Activated CD4-positive, alpha-beta T cell treated with anti-CD3 and anti-CD28 coated beads, Interleukin-2, amount 10 ng/mL, durations not matched to agents 7 days and 5 days (primary cell): ENCODE results near the gene PPP1R2. TPM values are rescaled to one million over a fixed set of nuclear protein-coding genes. Genes with fewer than 3 reads are reported as not detected.

ENCODE experiments used
- CTCF ChIA-PET: fragments of 350-600 bp; sonication (Branson Sonifier 250); formaldehyde crosslinking; loops from one replicate; lab custom pipeline; 2021; ENCODE audit warnings: antibody characterized with exemption; lab: Charles Lee
- POLR2A ChIA-PET: fragments of 350-600 bp; sonication (Branson Sonifier 250); formaldehyde crosslinking; loops from one replicate; lab custom pipeline; 2021; ENCODE audit warnings: antibody characterized with exemption; lab: Charles Lee
- DNase-seq: peaks from one replicate; pipeline ENCODE4 v3.0.0-alpha.2; 2020
- H3K27ac Mint-ChIP-seq: one replicate; pipeline ENCODE4 v1.8.0; 2021; ENCODE audit warnings: mild to moderate bottlenecking, moderate library complexity, mixed read lengths
- H3K27me3 Mint-ChIP-seq: one replicate; pipeline ENCODE4 v1.8.0; 2021; ENCODE audit warnings: mixed read lengths
- H3K36me3 Mint-ChIP-seq: one replicate; pipeline ENCODE4 v1.8.0; 2021; ENCODE audit warnings: low read depth, mixed read lengths
- H3K4me1 Mint-ChIP-seq: one replicate; pipeline ENCODE4 v1.8.0; 2021; ENCODE audit warnings: mixed read lengths
- H3K4me3 Mint-ChIP-seq: one replicate; pipeline ENCODE4 v1.8.0; 2021; ENCODE audit warnings: mild to moderate bottlenecking, moderate library complexity, mixed read lengths
- H3K9me3 Mint-ChIP-seq: one replicate; pipeline ENCODE4 v1.8.0; 2021; ENCODE audit warnings: mixed read lengths
- total RNA-seq, 2 experiments: library from RNA; stranded (reverse); gene quantifications; one replicate each; pipeline ENCODE4 v1.2.3, GENCODE V29; 2021

Gene PPP1R2
- total RNA-seq, 2 experiments from 2014 or later: 85.9 to 94.3 TPM

DNA sequence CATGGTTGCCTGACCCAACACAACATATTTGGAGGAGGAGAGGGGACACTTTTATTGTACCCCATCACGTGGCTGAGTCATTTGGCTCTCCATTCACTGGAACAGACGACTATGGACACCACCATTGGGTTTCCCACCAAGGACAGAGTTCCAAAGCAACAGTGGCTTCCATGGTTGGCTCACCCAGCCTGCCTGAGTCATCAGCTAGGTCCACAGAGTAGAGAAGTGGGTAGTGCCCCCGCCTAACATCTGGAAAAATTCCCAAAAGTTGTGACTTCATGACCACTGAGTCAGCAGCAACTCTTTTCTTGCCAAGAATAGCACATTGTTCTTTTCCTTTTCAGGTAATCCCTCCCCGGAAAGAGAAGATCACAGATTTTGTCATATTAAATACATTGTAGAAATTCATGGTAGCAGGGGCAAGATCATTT, 3.0 kb upstream of the PPP1R2 start:
- ChIA-PET CTCF (interaction anchor here (0.6 to 2.9 kb wide), 6 partner anchors 14 to 370 kb away, joined by 3 to 10 read pairs (median 4); partner anchors contain the start of gene XXYLT1), POLR2A (no interaction called here)
- Mint-ChIP-seq H3K27ac (peak overlapping the region; percentile 88), H3K4me1 (peaks cover 72% of the 10 kb centered on the region), H3K9me3 (no peaks in the 10 kb centered on the region), H3K36me3 (peaks cover 7% of the 10 kb centered on the region), H3K27me3 (no peaks in the 10 kb centered on the region), H3K4me3 (peak overlapping the region; percentile 69)
- DNase-seq: no peak

DNA sequence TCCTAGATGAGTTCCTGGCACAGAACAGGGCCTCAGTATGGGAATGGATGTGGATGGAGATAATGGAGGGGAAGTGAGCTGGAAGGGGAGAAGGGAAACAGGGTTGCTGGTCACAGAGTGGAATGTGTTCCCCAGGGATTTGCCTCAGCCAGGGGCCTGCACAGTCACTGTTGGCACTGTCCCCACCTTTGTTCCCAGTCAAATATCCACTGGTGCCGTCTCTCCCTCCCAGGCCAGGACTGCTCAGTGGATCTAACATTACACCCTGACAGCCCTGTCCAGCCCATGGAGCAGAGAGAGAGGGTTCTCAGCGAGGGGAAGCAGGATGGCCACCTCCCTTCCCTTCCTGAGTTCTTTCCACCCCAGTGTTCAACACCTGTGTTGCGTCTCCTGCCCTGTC, 1.5 kb upstream of the PPP1R2 start:
- Mint-ChIP-seq H3K27ac (peak overlapping the region; percentile 90), H3K27me3 (no peaks in the 10 kb centered on the region), H3K36me3 (peaks cover 16% of the 10 kb centered on the region), H3K4me3 (peak overlapping the region; percentile 86), H3K9me3 (no peaks in the 10 kb centered on the region), H3K4me1 (peaks cover 68% of the 10 kb centered on the region)
- DNase-seq: no peak
- ChIA-PET CTCF (interaction anchor here (1.3 to 2.9 kb wide), 3 partner anchors 14 to 306 kb away, joined by 3 to 10 read pairs (median 3); no protein-coding TSS in a partner anchor), POLR2A (no interaction called here)

DNA sequence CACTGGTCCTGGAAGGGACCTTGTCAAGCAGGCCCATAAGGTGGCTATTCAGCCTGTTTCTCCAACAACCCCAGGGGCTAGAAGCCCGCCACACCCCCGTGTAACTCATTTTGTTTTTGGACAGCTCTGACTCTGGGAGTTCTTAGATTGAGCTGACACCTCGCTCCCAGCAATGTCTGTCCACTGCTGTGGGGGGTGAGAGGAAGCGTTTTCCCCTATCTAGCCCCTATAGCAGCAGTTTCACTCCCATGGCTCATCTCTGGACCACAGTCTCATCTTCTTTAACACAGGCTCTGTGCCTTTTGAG, 1.1 kb upstream of the PPP1R2 start:
- Mint-ChIP-seq H3K9me3 (no peaks in the 10 kb centered on the region), H3K4me1 (peaks cover 71% of the 10 kb centered on the region), H3K4me3 (peak overlapping the region; percentile 86), H3K27me3 (no peaks in the 10 kb centered on the region), H3K36me3 (peaks cover 20% of the 10 kb centered on the region), H3K27ac (peak overlapping the region; percentile 90)
- ChIA-PET POLR2A (no interaction called here), CTCF (interaction anchor here (1.7 to 2.9 kb wide), 2 partner anchors 239 to 306 kb away, joined by 3 to 10 read pairs; no protein-coding TSS in a partner anchor)
- DNase-seq: no peak

DNA sequence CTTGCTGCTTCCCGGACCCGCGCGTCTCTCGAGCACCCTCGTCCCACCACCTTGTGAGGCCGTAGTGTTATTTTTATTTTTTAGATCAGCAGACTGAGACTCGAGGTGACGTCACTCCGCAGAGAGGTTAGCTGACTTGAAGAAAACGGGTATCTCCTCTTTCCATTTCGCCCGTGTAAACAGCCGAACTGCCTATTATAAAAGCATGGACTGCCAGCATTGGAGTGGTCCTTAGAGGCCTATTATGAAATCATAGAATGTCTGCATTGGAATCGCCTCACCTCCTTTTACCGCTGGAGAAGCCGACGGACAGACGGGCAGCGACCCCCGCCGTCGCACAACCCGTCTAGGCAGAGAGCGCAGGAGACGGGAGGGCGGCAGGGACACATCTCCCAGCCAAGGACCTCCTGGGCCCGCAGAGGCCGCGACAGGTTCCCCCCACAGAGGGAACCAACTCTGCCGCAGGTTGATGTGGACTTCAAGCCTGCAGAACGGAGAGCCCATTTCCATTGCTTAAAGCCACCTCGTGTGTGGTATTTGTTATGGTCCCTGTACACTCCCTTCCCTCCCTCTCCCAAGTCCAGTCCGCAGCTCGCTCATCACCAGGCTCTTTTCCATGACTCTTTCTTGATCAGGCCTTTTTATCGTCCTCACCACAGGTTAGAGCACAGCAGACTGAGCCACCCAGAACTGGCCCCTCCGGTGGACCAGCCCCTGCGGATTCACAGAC, 540 bp upstream of the PPP1R2 start:
- Mint-ChIP-seq H3K4me1 (peaks cover 72% of the 10 kb centered on the region), H3K27me3 (no peaks in the 10 kb centered on the region), H3K27ac (peak overlapping the region; percentile 90), H3K36me3 (peaks cover 23% of the 10 kb centered on the region), H3K9me3 (no peaks in the 10 kb centered on the region), H3K4me3 (peak overlapping the region; percentile 86)
- no peak for DNase-seq
- CTCF ChIA-PET: interaction anchor here (0.9 to 2.9 kb wide), 8 partner anchors 8 to 870 kb away, joined by 3 to 17 read pairs (median 4); partner anchors contain the start of gene XXYLT1
- POLR2A ChIA-PET: interaction anchor here (1.4 kb wide), 1 partner anchor 37 kb away, joined by 3 read pairs; no protein-coding TSS in a partner anchor

DNA sequence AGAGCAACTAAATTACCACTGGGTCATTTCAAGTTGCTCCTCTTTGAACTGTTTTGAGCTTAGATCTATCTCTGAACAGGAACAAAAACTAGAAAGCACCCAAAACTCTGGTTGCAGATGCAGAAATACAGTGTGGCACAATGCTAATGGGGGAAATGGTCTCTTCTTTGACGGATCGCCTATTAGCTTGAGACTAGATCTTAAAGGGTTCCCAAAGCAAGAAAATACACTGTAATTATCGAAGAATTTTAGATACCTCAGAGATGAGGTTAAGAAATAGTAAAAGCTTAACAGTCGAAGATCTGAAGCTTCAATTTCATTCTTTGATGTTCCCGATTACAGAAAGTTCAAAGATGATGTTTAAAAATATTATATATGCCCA, 818 bp downstream of the PPP1R2 start:
- peaks cover 73% of the 10 kb centered on the region for H3K4me1 Mint-ChIP-seq
- no peak for DNase-seq
- peak overlapping the region; percentile 86 for H3K4me3 Mint-ChIP-seq
- no peaks in the 10 kb centered on the region for H3K27me3 Mint-ChIP-seq
- H3K36me3 Mint-ChIP-seq: peaks cover 20% of the 10 kb centered on the region
- POLR2A ChIA-PET: interaction anchor here (1.4 kb wide), 1 partner anchor 39 kb away, joined by 3 read pairs; no protein-coding TSS in a partner anchor
- CTCF ChIA-PET: interaction anchor here (0.7 to 2.6 kb wide), 7 partner anchors 10 to 869 kb away, joined by 3 to 17 read pairs (median 4); partner anchors contain the start of gene XXYLT1
- H3K27ac Mint-ChIP-seq: peak overlapping the region; percentile 94
- no peaks in the 10 kb centered on the region for H3K9me3 Mint-ChIP-seq

DNA sequence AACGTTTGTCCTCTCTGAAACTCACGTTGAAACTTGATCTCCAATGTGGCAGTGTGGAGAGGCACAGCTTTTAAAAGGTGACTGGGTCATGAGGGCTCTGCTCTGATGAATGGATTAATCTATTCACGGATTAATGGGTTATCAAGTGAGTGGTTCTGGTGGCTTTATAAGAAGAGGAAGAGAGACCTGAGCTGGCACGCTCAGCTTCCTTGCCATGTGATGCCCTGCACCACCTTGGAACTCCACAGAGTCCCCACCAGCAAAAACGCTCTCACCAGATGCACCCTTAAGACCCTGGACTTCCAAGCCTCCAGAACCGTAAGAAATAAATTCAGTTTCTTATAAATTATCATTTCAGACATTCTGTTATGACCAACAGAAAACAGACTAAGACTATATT, 2.6 kb downstream of the PPP1R2 start:
- Mint-ChIP-seq H3K4me3 (peak overlapping the region; percentile 86), H3K9me3 (no peaks in the 10 kb centered on the region), H3K27ac (peak overlapping the region; percentile 77), H3K27me3 (no peaks in the 10 kb centered on the region), H3K4me1 (peaks cover 67% of the 10 kb centered on the region), H3K36me3 (peaks cover 25% of the 10 kb centered on the region)
- POLR2A ChIA-PET: interaction anchor here (0.7 kb wide), 1 partner anchor 270 kb away, joined by 3 read pairs; no protein-coding TSS in a partner anchor
- CTCF ChIA-PET: interaction anchor here (1.3 kb wide), 1 partner anchor 10 kb away, joined by 3 read pairs; no protein-coding TSS in a partner anchor
- DNase-seq: no peak

DNA sequence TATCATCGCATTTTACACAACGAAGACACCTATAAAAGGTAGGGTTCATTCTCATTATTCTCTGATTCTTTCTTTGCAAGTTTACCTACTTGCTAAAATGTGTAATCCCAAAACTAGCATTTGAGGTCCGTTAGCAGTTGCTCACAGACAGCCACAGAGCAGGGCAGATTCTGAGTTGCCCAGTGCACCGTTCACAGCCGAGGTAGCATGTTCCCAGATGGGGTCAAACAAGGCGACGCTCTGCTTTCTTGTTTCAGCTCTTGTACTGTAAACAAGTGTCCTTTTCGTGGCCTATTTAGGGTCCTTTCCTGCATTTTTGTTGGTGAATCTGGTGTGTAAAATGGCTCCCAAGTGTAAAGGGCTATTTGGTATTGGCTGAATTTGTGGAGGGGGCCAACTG, 3.1 kb downstream of the PPP1R2 start:
- no peaks in the 10 kb centered on the region for H3K27me3 Mint-ChIP-seq
- H3K36me3 Mint-ChIP-seq: peaks cover 30% of the 10 kb centered on the region
- CTCF ChIA-PET: interaction anchor here (1.3 to 3.6 kb wide), 3 partner anchors 10 to 269 kb away, joined by 3 to 23 read pairs (median 3); partner anchors contain the start of gene XXYLT1
- DNase-seq: no peak
- peak overlapping the region; percentile 77 for H3K27ac Mint-ChIP-seq
- H3K4me1 Mint-ChIP-seq: peaks cover 67% of the 10 kb centered on the region
- POLR2A ChIA-PET: interaction anchor here (0.7 kb wide), 1 partner anchor 270 kb away, joined by 3 read pairs; no protein-coding TSS in a partner anchor
- H3K4me3 Mint-ChIP-seq: peak overlapping the region; percentile 86
- no peaks in the 10 kb centered on the region for H3K9me3 Mint-ChIP-seq

DNA sequence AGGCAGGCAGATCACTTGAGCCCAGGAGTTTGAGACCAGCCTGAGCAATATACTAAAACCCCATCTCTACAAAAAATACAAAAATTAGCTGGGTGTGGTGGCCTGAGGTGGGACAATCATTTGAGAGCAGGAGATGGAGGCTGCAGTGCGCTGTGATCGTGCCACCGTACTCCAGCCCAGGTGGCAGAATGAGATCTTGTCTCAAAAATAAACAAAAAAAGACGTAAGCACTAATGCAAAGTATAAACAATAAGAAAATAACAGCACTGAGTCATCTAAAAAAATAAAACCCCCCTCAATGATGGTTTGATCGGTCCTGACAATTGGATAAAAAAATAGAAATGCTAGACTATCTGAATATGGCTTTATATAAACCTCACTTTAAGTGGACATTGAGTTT, 3.6 kb downstream of the PPP1R2 start:
- ChIA-PET CTCF (interaction anchor here (1.5 to 3.6 kb wide), 3 partner anchors 17 to 269 kb away, joined by 3 to 23 read pairs (median 3); partner anchors contain the start of gene XXYLT1), POLR2A (no interaction called here)
- H3K4me1 Mint-ChIP-seq: peaks cover 67% of the 10 kb centered on the region
- peak overlapping the region; percentile 86 for H3K4me3 Mint-ChIP-seq
- DNase-seq: no peak
- no peaks in the 10 kb centered on the region for H3K9me3 Mint-ChIP-seq
- H3K36me3 Mint-ChIP-seq: peaks cover 33% of the 10 kb centered on the region
- no peaks in the 10 kb centered on the region for H3K27me3 Mint-ChIP-seq
- peak overlapping the region; percentile 77 for H3K27ac Mint-ChIP-seq

DNA sequence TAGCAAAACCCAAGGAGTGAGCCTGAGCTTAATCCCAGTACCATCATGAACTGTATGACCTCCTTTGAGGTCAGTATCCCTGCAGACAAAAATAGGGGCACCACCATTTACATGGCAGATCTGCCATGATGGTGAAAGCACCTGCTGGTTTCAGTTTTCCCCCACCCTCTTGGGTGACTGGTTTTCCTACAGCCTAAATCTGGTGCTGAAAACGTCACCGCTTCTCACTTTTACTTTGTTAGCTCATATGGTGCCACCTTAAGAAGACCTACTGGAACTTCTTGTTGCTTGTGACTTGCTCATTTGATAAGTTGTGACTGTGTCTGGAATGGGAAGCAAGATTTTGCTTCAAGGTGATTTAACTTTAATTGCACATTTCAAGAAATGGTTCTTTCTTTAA, 5.1 kb downstream of the PPP1R2 start:
- peak overlapping the region; percentile 63 for H3K27ac Mint-ChIP-seq
- DNase-seq: peak; percentile 61
- no peaks in the 10 kb centered on the region for H3K9me3 Mint-ChIP-seq
- H3K4me3 Mint-ChIP-seq: peak overlapping the region; percentile 31
- H3K4me1 Mint-ChIP-seq: peaks cover 70% of the 10 kb centered on the region
- ChIA-PET CTCF (interaction anchor here (0.8 to 3.6 kb wide), 4 partner anchors 9 to 267 kb away, joined by 3 to 23 read pairs (median 6); partner anchors contain the start of gene XXYLT1), POLR2A (no interaction called here)
- H3K27me3 Mint-ChIP-seq: no peaks in the 10 kb centered on the region
- H3K36me3 Mint-ChIP-seq: peaks cover 42% of the 10 kb centered on the region

DNA sequence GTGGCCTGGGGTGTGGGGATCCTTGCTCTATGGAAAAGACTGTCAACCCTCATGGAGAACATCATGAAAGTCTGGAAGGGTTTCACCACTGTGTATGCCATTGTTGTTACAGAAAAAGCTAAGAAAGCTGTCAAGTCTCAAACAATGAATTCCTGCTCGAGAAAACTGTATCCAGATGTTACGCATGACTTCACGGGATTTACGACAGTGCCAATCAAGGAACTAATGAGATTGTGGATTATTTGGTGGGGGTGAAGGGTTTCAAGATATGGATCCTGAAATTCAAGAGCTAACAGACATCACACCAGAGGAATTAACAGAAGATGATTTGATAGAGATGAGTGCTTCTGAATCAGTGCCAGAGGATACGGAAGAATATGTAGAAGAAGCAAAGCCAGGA, 7.8 kb downstream of the PPP1R2 start:
- POLR2A ChIA-PET: no interaction called here
- no peak for DNase-seq
- CTCF ChIA-PET: interaction anchor here (1.0 to 1.3 kb wide), 2 partner anchors 13 to 19 kb away, joined by 3 read pairs; no protein-coding TSS in a partner anchor
- Mint-ChIP-seq H3K27me3 (no peaks in the 10 kb centered on the region), H3K36me3 (peaks cover 40% of the 10 kb centered on the region), H3K4me3 (no peak overlapping the region), H3K27ac (no peak overlapping the region), H3K9me3 (no peaks in the 10 kb centered on the region), H3K4me1 (peaks cover 80% of the 10 kb centered on the region)

DNA sequence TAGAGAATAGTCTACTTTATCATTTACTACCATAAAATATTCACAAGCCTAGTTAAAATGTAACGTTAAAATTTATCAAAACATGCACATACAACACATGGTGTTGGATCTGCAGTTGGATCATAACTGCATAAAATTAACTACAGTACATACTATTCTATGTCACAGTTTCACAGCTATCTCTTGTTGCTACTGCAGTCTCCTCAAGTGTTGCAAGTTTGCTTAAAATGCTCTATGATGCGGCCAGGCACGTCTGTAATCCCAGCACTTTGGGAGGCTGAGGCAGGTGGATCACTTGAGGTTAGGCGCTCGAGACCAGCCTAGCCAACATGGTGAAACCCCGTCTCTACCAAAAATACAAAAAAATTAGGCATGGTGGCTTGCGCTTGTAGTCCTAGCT, 10.3 kb downstream of the PPP1R2 start:
- Mint-ChIP-seq H3K4me3 (no peak overlapping the region), H3K27me3 (no peaks in the 10 kb centered on the region), H3K27ac (no peak overlapping the region), H3K9me3 (no peaks in the 10 kb centered on the region), H3K4me1 (peaks cover 72% of the 10 kb centered on the region), H3K36me3 (peaks cover 40% of the 10 kb centered on the region)
- no peak for DNase-seq
- ChIA-PET CTCF (interaction anchor here (0.8 to 1.3 kb wide), 3 partner anchors 10 to 262 kb away, joined by 3 to 8 read pairs (median 3); partner anchors contain the start of genes PPP1R2 and XXYLT1), POLR2A (interaction anchor here (0.6 kb wide), 1 partner anchor 8 kb away, joined by 6 read pairs; no protein-coding TSS in a partner anchor)

DNA sequence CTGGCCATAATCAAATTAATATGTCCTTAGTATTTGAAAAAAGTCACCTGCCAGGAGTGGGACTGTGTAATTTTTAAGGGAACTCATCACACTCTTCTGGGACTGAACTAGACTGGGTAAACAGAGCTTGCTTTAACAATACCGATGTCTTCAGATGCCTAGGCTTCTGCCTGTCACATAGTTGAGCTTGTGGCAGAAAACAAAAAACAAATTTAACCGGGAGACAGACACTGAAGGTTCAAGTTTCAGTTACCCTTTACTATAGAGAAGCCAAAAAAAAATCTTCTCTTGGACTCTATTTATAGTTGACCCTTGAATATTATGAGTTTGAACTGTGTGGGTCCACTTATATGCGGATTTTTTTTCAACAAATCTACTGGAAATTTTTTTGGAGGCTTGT, 10.8 kb downstream of the PPP1R2 start:
- H3K9me3 Mint-ChIP-seq: no peaks in the 10 kb centered on the region
- ChIA-PET CTCF (interaction anchor here (1.0 to 1.3 kb wide), 2 partner anchors 10 to 261 kb away, joined by 3 to 8 read pairs; partner anchors contain the start of genes PPP1R2 and XXYLT1), POLR2A (no interaction called here)
- peaks cover 70% of the 10 kb centered on the region for H3K4me1 Mint-ChIP-seq
- H3K4me3 Mint-ChIP-seq: no peak overlapping the region
- H3K27ac Mint-ChIP-seq: no peak overlapping the region
- H3K36me3 Mint-ChIP-seq: peaks cover 44% of the 10 kb centered on the region
- no peak for DNase-seq
- H3K27me3 Mint-ChIP-seq: no peaks in the 10 kb centered on the region
